ENCODE data around the gene CD7.
"Not testable (repeated sequence)": the region's sequence is repeated elsewhere in the genome, so short reads cannot be mapped to it uniquely, and the experiment has no call there.

Gene CD7

GRCh38 chr17:82354804-82355308, 37.4 kb upstream of the CD7 start:
- no peak overlapping the region for H3K9ac ChIP-seq (ENCODE audit: low read depth, low read length)
- no peak overlapping the region for H3K27ac ChIP-seq (ENCODE audit: low read depth, low read length)
- H3K9me3 ChIP-seq (ENCODE audit: control insufficient read depth, insufficient read depth, low read length) = no peaks in the 10 kb centered on the region
- H3K4me1 ChIP-seq (ENCODE audit: control insufficient read depth, insufficient read depth, low read length) = no peaks in the 10 kb centered on the region; the same call in 1 of the 2 replicates
- peaks cover 4% of the 10 kb centered on the region; the same call in 1 of the 2 replicates for H3K27me3 ChIP-seq (ENCODE audit: control insufficient read depth, insufficient read depth, low read length)
- no peaks in the 10 kb centered on the region for H3K36me3 ChIP-seq (ENCODE audit: control insufficient read depth, insufficient read depth, low read length)
- H3K4me3 ChIP-seq (ENCODE audit: low read depth, low read length) = no peak overlapping the region

- Histone ChIP-seq H3K4me3 (ENCODE audit: low read depth, low read length) (no peak overlapping the region), H3K4me1 (ENCODE audit: control insufficient read depth, insufficient read depth, low read length) (no peaks in the 10 kb centered on the region; the same call in 1 of the 2 replicates), H3K27me3 (ENCODE audit: control insufficient read depth, insufficient read depth, low read length) (no peaks in the 10 kb centered on the region), H3K36me3 (ENCODE audit: control insufficient read depth, insufficient read depth, low read length) (no peaks in the 10 kb centered on the region), H3K9ac (ENCODE audit: low read depth, low read length) (no peak overlapping the region), H3K9me3 (ENCODE audit: control insufficient read depth, insufficient read depth, low read length) (no peaks in the 10 kb centered on the region), H3K27ac (ENCODE audit: low read depth, low read length) (no peak overlapping the region)
Observed at GRCh38 chr17:82353484-82353883, 36.1 kb upstream of the CD7 start.

- H3K4me1 ChIP-seq (ENCODE audit: control insufficient read depth, insufficient read depth, low read length) = no peaks in the 10 kb centered on the region; the same call in 1 of the 2 replicates
- H3K9ac ChIP-seq (ENCODE audit: low read depth, low read length) = no peak overlapping the region
- no peaks in the 10 kb centered on the region for H3K27me3 ChIP-seq (ENCODE audit: control insufficient read depth, insufficient read depth, low read length)
- H3K36me3 ChIP-seq (ENCODE audit: control insufficient read depth, insufficient read depth, low read length) = no peaks in the 10 kb centered on the region
- H3K9me3 ChIP-seq (ENCODE audit: control insufficient read depth, insufficient read depth, low read length) = no peaks in the 10 kb centered on the region
- H3K27ac ChIP-seq (ENCODE audit: low read depth, low read length) = no peak overlapping the region
- no peak overlapping the region for H3K4me3 ChIP-seq (ENCODE audit: low read depth, low read length)
Observed at GRCh38 chr17:82351713-82352488, 34.5 kb upstream of the CD7 start.

GRCh38 chr17:82351254-82351712, 33.9 kb upstream of the CD7 start:
- Histone ChIP-seq H3K9ac (ENCODE audit: low read depth, low read length) (no peak overlapping the region), H3K27ac (ENCODE audit: low read depth, low read length) (no peak overlapping the region), H3K27me3 (ENCODE audit: control insufficient read depth, insufficient read depth, low read length) (no peaks in the 10 kb centered on the region), H3K4me1 (ENCODE audit: control insufficient read depth, insufficient read depth, low read length) (no peaks in the 10 kb centered on the region; the same call in 1 of the 2 replicates), H3K36me3 (ENCODE audit: control insufficient read depth, insufficient read depth, low read length) (no peaks in the 10 kb centered on the region), H3K4me3 (ENCODE audit: low read depth, low read length) (no peak overlapping the region), H3K9me3 (ENCODE audit: control insufficient read depth, insufficient read depth, low read length) (no peaks in the 10 kb centered on the region)

GRCh38 chr17:82350182-82351030, 33.0 kb upstream of the CD7 start:
- Histone ChIP-seq H3K27me3 (ENCODE audit: control insufficient read depth, insufficient read depth, low read length) (no peaks in the 10 kb centered on the region), H3K36me3 (ENCODE audit: control insufficient read depth, insufficient read depth, low read length) (no peaks in the 10 kb centered on the region), H3K4me1 (ENCODE audit: control insufficient read depth, insufficient read depth, low read length) (no peaks in the 10 kb centered on the region), H3K27ac (ENCODE audit: low read depth, low read length) (no peak overlapping the region), H3K9ac (ENCODE audit: low read depth, low read length) (no peak overlapping the region), H3K9me3 (ENCODE audit: control insufficient read depth, insufficient read depth, low read length) (no peaks in the 10 kb centered on the region), H3K4me3 (ENCODE audit: low read depth, low read length) (no peak overlapping the region)

- H3K9ac ChIP-seq (ENCODE audit: low read depth, low read length) = no peak overlapping the region
Observed at GRCh38 chr17:82349287-82349701, 31.9 kb upstream of the CD7 start.

GRCh38 chr17:82348866-82349265, 31.5 kb upstream of the CD7 start:
- Histone ChIP-seq H3K27me3 (ENCODE audit: control insufficient read depth, insufficient read depth, low read length) (no peaks in the 10 kb centered on the region), H3K36me3 (ENCODE audit: control insufficient read depth, insufficient read depth, low read length) (no peaks in the 10 kb centered on the region)

More at GRCh38 chr17:82349287-82349701, 31.9 kb upstream of the CD7 start:
- no peaks in the 10 kb centered on the region for H3K27me3 ChIP-seq (ENCODE audit: control insufficient read depth, insufficient read depth, low read length)
- H3K9me3 ChIP-seq (ENCODE audit: control insufficient read depth, insufficient read depth, low read length) = no peaks in the 10 kb centered on the region
- no peaks in the 10 kb centered on the region for H3K36me3 ChIP-seq (ENCODE audit: control insufficient read depth, insufficient read depth, low read length)
- no peaks in the 10 kb centered on the region for H3K4me1 ChIP-seq (ENCODE audit: control insufficient read depth, insufficient read depth, low read length)
- no peak overlapping the region for H3K27ac ChIP-seq (ENCODE audit: low read depth, low read length)
- no peak overlapping the region for H3K4me3 ChIP-seq (ENCODE audit: low read depth, low read length)

GRCh38 chr17:82348434-82348833, 31.0 kb upstream of the CD7 start:
- Histone ChIP-seq H3K36me3 (ENCODE audit: control insufficient read depth, insufficient read depth, low read length) (no peaks in the 10 kb centered on the region), H3K9ac (ENCODE audit: low read depth, low read length) (no peak overlapping the region), H3K27me3 (ENCODE audit: control insufficient read depth, insufficient read depth, low read length) (no peaks in the 10 kb centered on the region), H3K27ac (ENCODE audit: low read depth, low read length) (no peak overlapping the region), H3K9me3 (ENCODE audit: control insufficient read depth, insufficient read depth, low read length) (no peaks in the 10 kb centered on the region), H3K4me3 (ENCODE audit: low read depth, low read length) (no peak overlapping the region), H3K4me1 (ENCODE audit: control insufficient read depth, insufficient read depth, low read length) (no peaks in the 10 kb centered on the region)

More at GRCh38 chr17:82348866-82349265, 31.5 kb upstream of the CD7 start:
- H3K4me1 ChIP-seq (ENCODE audit: control insufficient read depth, insufficient read depth, low read length) = no peaks in the 10 kb centered on the region
- H3K27ac ChIP-seq (ENCODE audit: low read depth, low read length) = no peak overlapping the region
- H3K9me3 ChIP-seq (ENCODE audit: control insufficient read depth, insufficient read depth, low read length) = no peaks in the 10 kb centered on the region
- no peak overlapping the region for H3K4me3 ChIP-seq (ENCODE audit: low read depth, low read length)
- H3K9ac ChIP-seq (ENCODE audit: low read depth, low read length) = no peak overlapping the region

- not testable (repeated sequence) for H3K4me1 ChIP-seq (ENCODE audit: control insufficient read depth, insufficient read depth, low read length); H3K36me3 ChIP-seq (ENCODE audit: control insufficient read depth, insufficient read depth, low read length); H3K4me3 ChIP-seq (ENCODE audit: low read depth, low read length); H3K9me3 ChIP-seq (ENCODE audit: control insufficient read depth, insufficient read depth, low read length); H3K27ac ChIP-seq (ENCODE audit: low read depth, low read length); H3K27me3 ChIP-seq (ENCODE audit: control insufficient read depth, insufficient read depth, low read length); H3K9ac ChIP-seq (ENCODE audit: low read depth, low read length)
Observed at GRCh38 chr17:82347994-82348393, 30.6 kb upstream of the CD7 start.

- Histone ChIP-seq H3K4me1 (ENCODE audit: control insufficient read depth, insufficient read depth, low read length) (no peaks in the 10 kb centered on the region), H3K9me3 (ENCODE audit: control insufficient read depth, insufficient read depth, low read length) (no peaks in the 10 kb centered on the region), H3K27ac (ENCODE audit: low read depth, low read length) (no peak overlapping the region), H3K9ac (ENCODE audit: low read depth, low read length) (no peak overlapping the region), H3K27me3 (ENCODE audit: control insufficient read depth, insufficient read depth, low read length) (no peaks in the 10 kb centered on the region), H3K4me3 (ENCODE audit: low read depth, low read length) (no peak overlapping the region), H3K36me3 (ENCODE audit: control insufficient read depth, insufficient read depth, low read length) (no peaks in the 10 kb centered on the region)
Observed at GRCh38 chr17:82346342-82347300, 29.2 kb upstream of the CD7 start.
